ENCODE results near the gene LASP1.

The LASP1 gene

DNA sequence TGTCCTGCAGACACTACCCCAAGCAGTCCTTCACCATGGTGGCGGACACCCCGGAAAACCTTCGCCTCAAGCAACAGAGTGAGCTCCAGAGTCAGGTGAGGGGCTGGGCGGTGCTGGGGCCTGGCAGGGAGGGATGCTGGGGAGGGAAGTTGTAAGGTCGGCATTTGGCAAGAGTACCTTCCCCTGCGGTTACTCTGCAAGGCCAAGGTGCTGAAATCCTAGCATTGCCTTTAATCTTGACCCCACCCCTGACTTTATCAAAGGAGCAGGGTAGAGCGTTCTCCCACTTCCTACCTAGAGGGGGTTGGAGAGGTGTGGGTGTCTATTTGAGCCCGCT is 20.5 kb downstream of the LASP1 start:
- TF ChIP-seq, protein P1, sequence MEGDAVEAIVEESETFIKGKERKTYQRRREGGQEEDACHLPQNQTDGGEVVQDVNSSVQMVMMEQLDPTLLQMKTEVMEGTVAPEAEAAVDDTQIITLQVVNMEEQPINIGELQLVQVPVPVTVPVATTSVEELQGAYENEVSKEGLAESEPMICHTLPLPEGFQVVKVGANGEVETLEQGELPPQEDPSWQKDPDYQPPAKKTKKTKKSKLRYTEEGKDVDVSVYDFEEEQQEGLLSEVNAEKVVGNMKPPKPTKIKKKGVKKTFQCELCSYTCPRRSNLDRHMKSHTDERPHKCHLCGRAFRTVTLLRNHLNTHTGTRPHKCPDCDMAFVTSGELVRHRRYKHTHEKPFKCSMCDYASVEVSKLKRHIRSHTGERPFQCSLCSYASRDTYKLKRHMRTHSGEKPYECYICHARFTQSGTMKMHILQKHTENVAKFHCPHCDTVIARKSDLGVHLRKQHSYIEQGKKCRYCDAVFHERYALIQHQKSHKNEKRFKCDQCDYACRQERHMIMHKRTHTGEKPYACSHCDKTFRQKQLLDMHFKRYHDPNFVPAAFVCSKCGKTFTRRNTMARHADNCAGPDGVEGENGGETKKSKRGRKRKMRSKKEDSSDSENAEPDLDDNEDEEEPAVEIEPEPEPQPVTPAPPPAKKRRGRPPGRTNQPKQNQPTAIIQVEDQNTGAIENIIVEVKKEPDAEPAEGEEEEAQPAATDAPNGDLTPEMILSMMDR (IDR thresholded peaks at IDR 0.05): no peak
- no peaks in the 10 kb centered on the region for H3K9me3 ChIP-seq
- H3K27ac ChIP-seq: peak overlapping the region; percentile 93
- H3K27me3 ChIP-seq: no peaks in the 10 kb centered on the region
- H3K36me3 ChIP-seq: peaks cover 93% of the 10 kb centered on the region
- H3K4me1 ChIP-seq (ENCODE audit: control insufficient read depth in 1 of 2, insufficient read depth in 1 of 2, low read depth in 1 of 2, low read length in 1 of 2): peaks cover 96 to 97% of the 10 kb centered on the region in 2 experiments
- peak overlapping the region; percentile 33 to 38 for H3K4me3 ChIP-seq (ENCODE audit: low read depth in 1 of 2, low read length in 1 of 2)

DNA sequence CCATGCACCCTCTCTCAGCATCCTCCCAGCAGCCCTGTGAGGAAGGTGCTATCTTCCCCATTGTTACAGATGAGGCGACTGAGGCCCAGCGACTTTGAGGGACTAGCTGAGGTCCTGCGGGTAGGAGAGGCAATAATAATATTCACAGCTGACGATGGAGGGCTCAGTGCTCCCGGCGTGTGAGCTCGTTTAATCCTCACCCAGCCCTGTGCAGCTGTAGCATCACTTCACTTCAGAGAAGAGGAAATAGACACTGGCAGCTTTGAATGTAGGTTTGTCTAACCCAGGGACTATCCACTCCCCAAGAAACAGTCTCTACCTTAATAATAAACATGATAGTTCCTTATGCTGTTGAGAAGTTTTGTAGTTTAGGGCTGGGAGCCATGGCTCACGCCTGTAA is 21.6 kb downstream of the LASP1 start:
- no peaks in the 10 kb centered on the region for H3K27me3 ChIP-seq
- TF ChIP-seq, protein P1 (IDR thresholded peaks at IDR 0.05): no peak
- peaks cover 96 to 97% of the 10 kb centered on the region in 2 experiments for H3K4me1 ChIP-seq (ENCODE audit: control insufficient read depth in 1 of 2, insufficient read depth in 1 of 2, low read depth in 1 of 2, low read length in 1 of 2)
- H3K9me3 ChIP-seq: no peaks in the 10 kb centered on the region
- no peak overlapping the region for H3K4me3 ChIP-seq (ENCODE audit: low read depth in 1 of 2, low read length in 1 of 2)
- H3K36me3 ChIP-seq: peaks cover 93% of the 10 kb centered on the region
- peak overlapping the region; percentile 93 for H3K27ac ChIP-seq

DNA sequence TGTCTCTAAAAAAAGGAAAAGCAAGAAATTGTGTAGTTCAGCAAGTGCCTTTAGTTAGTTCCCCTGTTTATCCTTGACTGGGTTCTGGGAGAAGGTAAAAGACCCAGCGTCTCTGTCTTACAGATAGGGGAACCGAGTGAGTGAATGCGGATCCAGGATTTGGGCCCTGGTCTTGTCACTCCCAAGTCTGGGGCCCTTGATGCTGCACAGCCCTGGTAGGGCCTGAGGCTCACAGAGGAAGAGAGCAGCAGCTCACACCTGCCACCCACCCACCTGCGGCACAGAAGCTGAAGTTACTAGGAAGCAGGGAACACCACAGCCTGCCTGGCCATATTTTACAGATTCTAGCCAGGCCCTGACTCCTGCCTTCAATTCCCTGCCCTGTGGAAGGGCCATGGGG is 22.2 kb downstream of the LASP1 start:
- Histone ChIP-seq H3K9me3 (no peaks in the 10 kb centered on the region), H3K27me3 (no peaks in the 10 kb centered on the region), H3K36me3 (peaks cover 93% of the 10 kb centered on the region), H3K27ac (peak overlapping the region; percentile 93), H3K4me3 (ENCODE audit: low read depth in 1 of 2, low read length in 1 of 2) (peak overlapping the region; percentile 4 to 24), H3K4me1 (ENCODE audit: control insufficient read depth in 1 of 2, insufficient read depth in 1 of 2, low read depth in 1 of 2, low read length in 1 of 2) (peaks cover 96 to 97% of the 10 kb centered on the region in 2 experiments)
- TF ChIP-seq, protein P1 (IDR thresholded peaks at IDR 0.05): no peak

DNA sequence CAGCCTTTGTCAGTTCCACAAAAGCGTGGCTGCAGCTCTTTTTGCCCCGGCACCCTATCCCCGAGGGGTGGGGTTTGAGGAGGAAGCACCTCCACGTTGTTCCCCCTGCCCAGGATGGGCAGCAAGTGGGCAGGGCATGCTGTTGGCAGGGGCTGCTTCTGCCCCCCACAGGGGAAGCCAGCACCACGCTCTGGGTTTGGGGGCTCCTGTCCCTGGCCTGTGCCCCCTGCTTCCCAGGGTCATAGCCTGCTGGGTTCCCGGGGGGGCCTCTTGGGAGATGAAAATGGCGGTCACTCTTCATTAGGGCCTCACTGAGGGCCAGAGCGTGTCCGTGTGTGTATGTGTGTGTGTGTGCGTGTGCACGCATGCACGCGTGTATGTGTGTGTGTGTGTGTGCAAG is 22.8 kb downstream of the LASP1 start:
- H3K27ac ChIP-seq: peak overlapping the region; percentile 93
- TF ChIP-seq, protein P1 (IDR thresholded peaks at IDR 0.05): no peak
- peaks cover 96 to 97% of the 10 kb centered on the region in 2 experiments for H3K4me1 ChIP-seq (ENCODE audit: control insufficient read depth in 1 of 2, insufficient read depth in 1 of 2, low read depth in 1 of 2, low read length in 1 of 2)

DNA sequence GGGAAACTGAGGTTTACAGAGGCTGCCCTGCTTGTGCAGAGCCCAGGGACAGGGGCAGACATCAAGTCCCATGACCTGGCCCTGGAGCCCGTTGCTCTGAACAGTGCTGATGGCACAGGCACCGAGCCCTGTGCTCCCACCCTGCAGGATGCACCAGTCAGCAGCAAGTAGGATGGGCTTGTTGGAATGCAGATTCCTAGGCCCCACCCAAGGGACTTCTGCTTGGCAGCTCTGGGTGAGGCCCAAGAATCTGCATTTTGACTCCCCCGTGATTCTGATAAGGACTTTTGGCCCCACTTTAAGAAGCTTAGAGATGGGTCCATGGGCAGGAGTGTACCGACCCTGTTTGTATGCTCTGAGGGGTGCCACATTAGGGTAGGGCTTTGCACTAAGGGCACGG is 23.3 kb downstream of the LASP1 start:
- Histone ChIP-seq H3K4me3 (ENCODE audit: low read depth in 1 of 2, low read length in 1 of 2) (peak overlapping the region in 1 of 2 experiments; percentile 24), H3K9me3 (no peaks in the 10 kb centered on the region), H3K27ac (peak overlapping the region; percentile 93), H3K4me1 (ENCODE audit: control insufficient read depth in 1 of 2, insufficient read depth in 1 of 2, low read depth in 1 of 2, low read length in 1 of 2) (peaks cover 96 to 97% of the 10 kb centered on the region in 2 experiments), H3K36me3 (peaks cover 90% of the 10 kb centered on the region), H3K27me3 (no peaks in the 10 kb centered on the region)
- TF ChIP-seq, protein P1 (IDR thresholded peaks at IDR 0.05): no peak

More for the DNA sequence above, 22.8 kb downstream of the LASP1 start:
- H3K4me3 ChIP-seq (ENCODE audit: low read depth in 1 of 2, low read length in 1 of 2): peak overlapping the region; percentile 4 to 24
- H3K36me3 ChIP-seq: peaks cover 93% of the 10 kb centered on the region
- H3K27me3 ChIP-seq: no peaks in the 10 kb centered on the region
- no peaks in the 10 kb centered on the region for H3K9me3 ChIP-seq

DNA sequence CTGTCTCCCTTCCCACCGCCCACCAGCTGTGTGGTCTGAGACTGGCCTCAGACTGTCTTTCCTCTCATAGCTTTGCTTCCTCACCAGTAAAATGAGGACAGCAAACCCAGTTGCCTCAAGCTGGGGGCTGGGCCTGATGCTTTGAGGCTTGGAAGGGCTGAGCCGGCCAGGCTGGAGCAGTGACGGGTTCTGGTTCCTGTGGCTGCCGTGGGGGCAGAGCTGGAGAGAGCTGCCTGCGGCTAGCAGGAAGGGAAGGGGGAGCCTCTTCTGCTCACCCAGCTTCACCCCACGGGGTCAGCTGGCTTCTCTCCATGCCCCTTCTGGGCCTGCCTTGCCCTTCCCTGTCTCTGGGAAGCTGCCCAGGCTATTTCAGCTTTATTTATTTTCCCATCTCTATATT is 23.7 kb downstream of the LASP1 start:
- TF ChIP-seq, protein P1 (IDR thresholded peaks at IDR 0.05): no peak
- H3K27me3 ChIP-seq: no peaks in the 10 kb centered on the region
- peaks cover 96 to 98% of the 10 kb centered on the region in 2 experiments for H3K4me1 ChIP-seq (ENCODE audit: control insufficient read depth in 1 of 2, insufficient read depth in 1 of 2, low read depth in 1 of 2, low read length in 1 of 2)
- no peaks in the 10 kb centered on the region for H3K9me3 ChIP-seq
- peak overlapping the region; percentile 12 to 24 for H3K4me3 ChIP-seq (ENCODE audit: low read depth in 1 of 2, low read length in 1 of 2)
- H3K36me3 ChIP-seq: peaks cover 90% of the 10 kb centered on the region
- H3K27ac ChIP-seq: peak overlapping the region; percentile 93

Measured in neutrophil (primary cell).